CMK (cell line): ENCODE measurements around the gene ORC3.
"Not testable (repeated sequence)": the region's sequence is repeated elsewhere in the genome, so short reads cannot be mapped to it uniquely, and the experiment has no call there.

Source experiments
- DNase-seq: peaks from one replicate; pipeline ENCODE4 v3.0.0-alpha.2; 2010; ENCODE audit warnings: low read depth

The ORC3 gene

GRCh38 chr6:87661016-87661415 is 71.1 kb downstream of the ORC3 start:
- DNase-seq, result no peak

GRCh38 chr6:87661503-87661902 is 71.6 kb downstream of the ORC3 start:
- no peak for DNase-seq

- no peak for DNase-seq
Measured at GRCh38 chr6:87663434-87663833, 73.5 kb downstream of the ORC3 start.

GRCh38 chr6:87664921-87665485 is 75.1 kb downstream of the ORC3 start:
- DNase-seq, result no peak

- no peak for DNase-seq
Measured at GRCh38 chr6:87667032-87667431, 77.1 kb downstream of the ORC3 start.

GRCh38 chr6:87668013-87668412 is 78.1 kb downstream of the ORC3 start:
- DNase-seq, result no peak

GRCh38 chr6:87669051-87669450 is 79.1 kb downstream of the ORC3 start:
- no peak for DNase-seq

GRCh38 chr6:87670707-87671106 is 80.8 kb downstream of the ORC3 start:
- DNase-seq, result no peak

- DNase-seq, result no peak
Measured at GRCh38 chr6:87671555-87672029, 81.7 kb downstream of the ORC3 start.

- no peak for DNase-seq
Measured at GRCh38 chr6:87672641-87673040, 82.7 kb downstream of the ORC3 start.

GRCh38 chr6:87673237-87673636 is 83.3 kb downstream of the ORC3 start:
- no peak for DNase-seq

- no peak for DNase-seq
Measured at GRCh38 chr6:87674290-87674689, 84.4 kb downstream of the ORC3 start.

- DNase-seq, result no peak
Measured at GRCh38 chr6:87675004-87675681, 85.2 kb downstream of the ORC3 start.

- DNase-seq, result no peak
Measured at GRCh38 chr6:87682310-87682709, 92.4 kb downstream of the ORC3 start.

GRCh38 chr6:87683890-87684289 is 94.0 kb downstream of the ORC3 start:
- DNase-seq, result no peak

- no peak for DNase-seq
Measured at GRCh38 chr6:87684895-87685654, 95.1 kb downstream of the ORC3 start.

- DNase-seq, result not testable (repeated sequence)
Measured at GRCh38 chr6:87686636-87687205, 96.8 kb downstream of the ORC3 start.

- no peak for DNase-seq
Measured at GRCh38 chr6:87687296-87687695, 97.4 kb downstream of the ORC3 start.

- not testable (repeated sequence) for DNase-seq
Measured at GRCh38 chr6:87687893-87688292, 98.0 kb downstream of the ORC3 start.

- DNase-seq, result no peak
Measured at GRCh38 chr6:87690441-87690840, 100.5 kb downstream of the ORC3 start.

- no peak for DNase-seq
Measured at GRCh38 chr6:87692086-87692485, 102.2 kb downstream of the ORC3 start.

- DNase-seq, result not testable (repeated sequence)
Measured at GRCh38 chr6:87696817-87697216, 106.9 kb downstream of the ORC3 start.
